HG02938 (cell line): ENCODE measurements around the gene KRTAP10-1.
"Not testable (repeated sequence)": the region's sequence is repeated elsewhere in the genome, so short reads cannot be mapped to it uniquely, and the experiment has no call there.

Source experiments
- ATAC-seq: cut with Tn5 transposase; IDR thresholded peaks from one replicate; pipeline ENCODE4 v1.9.1; 2021; ENCODE audit warnings: mild to moderate bottlenecking, moderate library complexity; ENCODE audit not compliant: unreplicated experiment

Gene KRTAP10-1

GRCh38 chr21:44539991-44540666 lies at the start of gene KRTAP10-1:
Gene KRTAP10-1, minus strand, starts transcription at chr21:44540195. Its CDS starts 45 bp downstream, at chr21:44540150.
- ATAC-seq: no peak

- no peak for ATAC-seq
These were observed 49.1 kb upstream of the KRTAP10-1 start for GRCh38 chr21:44589094-44589493.

- no peak for ATAC-seq
These were observed 45.9 kb upstream of the KRTAP10-1 start for GRCh38 chr21:44585892-44586291.

DNA sequence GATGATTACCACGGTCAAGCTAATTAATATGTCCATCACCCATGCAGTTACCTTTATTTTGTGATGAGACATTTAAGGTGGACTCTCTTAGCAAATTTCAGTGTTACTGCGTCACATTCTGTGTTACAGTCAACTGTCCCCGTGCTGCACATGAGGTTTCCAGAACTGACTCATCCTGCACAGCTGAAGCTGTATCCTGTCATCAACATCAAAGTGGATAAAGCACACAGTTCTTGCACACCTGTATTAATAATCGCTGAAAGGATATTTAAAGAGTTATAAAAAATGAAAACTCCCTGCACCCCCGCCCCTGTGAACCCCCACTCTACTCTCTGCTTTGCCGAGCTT lies 43.8 kb upstream of the KRTAP10-1 start:
- ATAC-seq: no peak

DNA sequence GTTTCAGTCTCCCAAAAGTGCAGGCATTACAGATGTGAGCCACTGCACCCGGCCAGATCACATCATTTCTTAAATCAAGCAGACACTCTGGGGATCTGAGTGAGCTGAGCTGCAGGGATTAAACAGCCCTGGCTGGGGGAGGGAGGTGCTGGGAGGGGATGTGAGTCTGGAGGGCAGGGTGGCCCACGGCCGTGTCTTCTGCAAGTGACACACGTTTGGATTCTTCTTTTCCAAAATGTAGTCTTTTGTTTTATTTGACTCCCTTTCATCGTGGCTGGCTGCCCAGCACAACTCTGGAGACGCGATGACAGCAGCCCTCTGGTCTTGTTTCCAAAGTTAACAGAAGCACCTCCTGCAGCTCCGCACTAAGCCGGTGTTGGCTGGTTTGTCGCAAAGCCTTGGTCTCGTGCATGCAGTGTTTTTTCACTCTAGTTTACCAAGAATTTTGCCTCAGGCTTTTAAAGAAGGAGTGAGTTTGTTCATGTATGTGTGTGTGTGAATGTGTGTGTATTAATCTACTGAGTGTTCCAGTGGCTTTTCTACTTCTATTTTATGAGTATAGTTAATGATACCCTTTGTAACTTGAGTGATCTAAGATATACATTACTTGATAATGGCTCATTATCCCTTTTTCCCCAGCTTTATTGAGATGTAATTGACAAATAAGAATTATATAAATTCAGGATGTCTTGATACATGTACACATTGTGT lies 43.2 kb upstream of the KRTAP10-1 start:
- ATAC-seq: no peak

GRCh38 chr21:44582055-44582454 lies 42.1 kb upstream of the KRTAP10-1 start:
- ATAC-seq: no peak

- no peak for ATAC-seq
These were observed 41.2 kb upstream of the KRTAP10-1 start for GRCh38 chr21:44581158-44581557.

GRCh38 chr21:44580231-44580821 lies 40.3 kb upstream of the KRTAP10-1 start, which contains the start of gene KRTAP10-5:
Gene KRTAP10-5, minus strand, starts transcription at chr21:44580604. Its CDS starts 26 bp downstream, at chr21:44580578.
- not testable (repeated sequence) for ATAC-seq

DNA sequence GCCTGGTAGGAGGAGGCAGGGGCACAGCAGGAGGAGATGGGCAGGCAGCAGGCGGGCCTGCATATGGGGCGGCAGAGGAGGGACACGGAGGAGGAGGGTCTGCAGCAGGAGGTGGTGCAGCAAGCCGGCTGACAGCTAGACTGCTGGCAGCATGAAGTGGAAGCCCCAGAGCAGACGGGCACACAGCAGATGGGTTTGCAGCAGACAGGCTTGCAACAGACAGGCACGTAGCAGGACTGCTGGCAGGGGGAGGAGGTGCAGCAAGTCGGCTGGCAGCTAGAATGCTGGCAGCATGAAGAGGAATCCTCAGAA lies 39.8 kb upstream of the KRTAP10-1 start:
- no peak for ATAC-seq

DNA sequence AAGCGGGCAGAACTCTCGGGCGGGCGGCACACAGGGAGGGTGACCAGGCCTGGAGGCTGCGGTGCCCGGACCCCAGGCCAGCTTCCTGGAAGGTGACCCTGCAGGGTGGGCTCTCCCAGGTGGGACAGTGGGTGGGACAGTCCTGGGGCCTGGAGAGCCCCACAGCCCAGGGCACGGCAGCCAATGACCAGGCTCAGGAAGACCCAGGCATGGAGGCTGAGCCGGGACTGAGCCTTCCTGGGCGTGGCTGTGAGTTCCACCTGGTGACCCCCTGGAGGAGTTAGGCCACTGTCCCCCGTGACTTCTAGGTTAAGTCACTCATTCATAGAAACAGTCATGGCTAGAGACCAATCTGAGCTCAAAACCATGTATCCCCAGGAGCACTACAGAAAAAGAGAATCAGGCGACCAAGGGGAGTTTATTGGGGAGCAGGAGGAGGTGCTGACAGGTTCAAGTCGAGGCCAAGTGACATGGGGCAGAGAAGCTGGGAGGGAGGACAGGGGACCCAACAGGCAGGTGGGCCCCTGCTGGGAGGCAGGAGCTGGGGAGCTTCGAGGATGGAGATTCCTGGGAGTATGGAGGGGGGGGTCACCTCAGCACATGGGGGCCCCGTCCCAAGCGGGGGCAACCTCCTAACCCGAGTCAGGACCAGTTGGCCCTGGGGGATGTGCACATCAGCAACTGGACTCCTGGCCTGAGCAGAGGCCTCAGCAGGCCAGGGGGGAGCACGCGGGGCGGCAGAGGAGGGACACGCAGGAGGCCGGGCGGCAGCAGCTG lies 39.2 kb upstream of the KRTAP10-1 start:
- ATAC-seq: no peak

DNA sequence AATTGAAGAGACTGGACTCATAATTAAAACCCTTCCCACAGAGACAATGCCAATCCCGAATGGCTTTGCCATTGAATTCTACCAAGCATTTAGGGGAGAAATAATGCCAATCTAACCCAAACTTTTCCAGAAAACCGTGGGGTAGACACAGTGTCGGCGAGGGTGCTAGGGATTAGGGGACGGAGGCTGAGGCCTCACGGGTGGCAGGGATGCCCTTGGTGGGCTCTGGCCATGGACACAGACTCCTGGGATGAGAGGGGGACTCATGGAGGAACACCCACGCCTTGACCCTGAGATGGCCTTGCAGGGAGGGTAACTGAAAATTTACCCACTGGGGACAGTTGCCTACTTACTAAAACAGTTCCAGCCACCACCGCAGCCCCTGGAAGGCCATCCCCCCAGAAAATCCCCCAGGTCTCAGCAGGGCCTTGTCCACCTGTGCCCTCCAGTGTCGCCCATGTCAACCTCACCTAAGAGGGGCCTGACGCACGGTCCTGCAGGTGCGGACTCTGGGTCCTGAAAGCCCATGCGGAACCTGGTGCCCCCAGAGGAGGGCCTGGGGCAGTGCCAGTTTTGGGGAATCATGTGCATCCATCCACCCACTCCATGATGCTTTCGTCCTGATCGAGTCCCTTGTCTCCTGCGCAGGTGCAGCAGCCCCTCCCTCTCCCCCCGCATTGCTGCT lies 38.5 kb upstream of the KRTAP10-1 start:
- no peak for ATAC-seq

- ATAC-seq: no peak
These were observed 36.0 kb upstream of the KRTAP10-1 start for GRCh38 chr21:44576025-44576420.

GRCh38 chr21:44575307-44576024 lies 35.5 kb upstream of the KRTAP10-1 start:
- no peak for ATAC-seq

DNA sequence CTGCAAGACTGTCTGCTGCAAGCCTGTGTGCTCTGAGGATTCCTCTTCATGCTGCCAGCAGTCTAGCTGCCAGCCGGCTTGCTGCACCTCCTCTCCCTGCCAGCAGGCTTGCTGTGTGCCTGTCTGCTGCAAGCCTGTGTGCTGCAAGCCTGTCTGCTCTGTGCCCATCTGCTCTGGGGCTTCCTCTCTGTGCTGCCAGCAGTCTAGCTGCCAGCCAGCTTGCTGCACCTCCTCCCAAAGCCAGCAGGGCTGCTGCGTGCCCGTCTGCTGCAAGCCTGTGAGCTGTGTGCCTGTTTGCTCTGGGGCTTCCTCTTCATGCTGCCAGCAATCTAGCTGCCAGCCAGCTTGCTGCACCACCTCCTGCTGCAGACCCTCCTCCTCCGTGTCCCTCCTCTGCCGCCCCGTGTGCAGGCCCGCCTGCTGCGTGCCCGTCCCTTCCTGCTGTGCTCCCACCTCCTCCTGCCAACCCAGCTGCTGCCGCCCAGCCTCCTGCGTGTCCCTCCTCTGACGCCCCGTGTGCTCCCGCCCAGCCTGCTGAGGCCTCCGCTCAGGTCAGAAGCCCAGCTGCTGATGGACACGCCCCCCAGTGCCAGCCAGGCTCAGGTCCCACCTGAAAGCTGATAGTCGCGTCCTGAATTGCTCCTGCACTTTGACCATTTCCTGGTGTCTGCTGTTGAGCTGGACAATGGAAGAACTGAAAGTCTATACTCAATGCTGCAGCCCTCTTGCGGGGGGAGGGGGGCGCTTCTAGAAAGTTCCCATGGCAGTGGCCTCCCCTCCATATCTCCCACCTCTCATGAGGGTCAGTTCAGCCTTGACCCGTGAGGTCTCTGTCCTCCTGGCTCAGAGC lies 34.7 kb upstream of the KRTAP10-1 start:
- ATAC-seq: no peak

DNA sequence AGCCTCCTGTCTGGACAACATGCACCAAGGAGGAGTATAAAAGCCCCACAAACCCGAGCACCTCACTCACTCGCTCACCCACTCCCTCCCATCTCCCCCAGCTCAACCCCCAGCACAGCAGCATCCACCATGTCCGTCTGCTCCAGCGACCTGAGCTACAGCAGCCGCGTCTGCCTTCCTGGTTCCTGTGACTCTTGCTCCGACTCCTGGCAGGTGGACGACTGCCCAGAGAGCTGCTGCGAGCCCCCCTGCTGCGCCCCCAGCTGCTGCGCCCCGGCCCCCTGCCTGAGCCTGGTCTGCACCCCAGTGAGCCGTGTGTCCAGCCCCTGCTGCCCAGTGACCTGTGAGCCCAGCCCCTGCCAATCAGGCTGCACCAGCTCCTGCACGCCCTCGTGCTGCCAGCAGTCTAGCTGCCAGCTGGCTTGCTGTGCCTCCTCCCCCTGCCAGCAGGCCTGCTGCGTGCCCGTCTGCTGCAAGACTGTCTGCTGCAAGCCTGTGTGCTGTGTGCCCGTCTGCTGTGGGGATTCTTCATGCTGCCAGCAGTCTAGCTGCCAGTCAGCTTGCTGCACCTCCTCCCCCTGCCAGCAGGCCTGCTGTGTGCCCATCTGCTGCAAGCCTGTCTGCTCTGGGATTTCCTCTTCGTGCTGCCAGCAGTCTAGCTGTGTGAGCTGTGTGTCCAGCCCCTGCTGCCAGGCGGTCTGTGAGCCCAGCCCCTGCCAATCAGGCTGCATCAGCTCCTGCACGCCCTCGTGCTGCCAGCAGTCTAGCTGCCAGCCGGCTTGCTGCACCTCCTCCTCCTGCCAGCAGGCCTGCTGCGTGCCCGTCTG lies 33.8 kb upstream of the KRTAP10-1 start, which contains the start of gene KRTAP10-4:
TSS of gene KRTAP10-4 (plus strand) at position 100 of the 827 bp plus-strand sequence. CDS start at position 130, 30 bp downstream.
- ATAC-seq: not testable (repeated sequence)

GRCh38 chr21:44572959-44573583 lies 33.1 kb upstream of the KRTAP10-1 start:
- no peak for ATAC-seq

GRCh38 chr21:44571844-44572782 lies 32.1 kb upstream of the KRTAP10-1 start:
- no peak for ATAC-seq
